ENCODE data around the gene DRC7.
"Not testable (repeated sequence)": the region's sequence is repeated elsewhere in the genome, so short reads cannot be mapped to it uniquely, and the experiment has no call there.

The DRC7 gene

GRCh38 chr16:57743458-57743857, 48.9 kb downstream of the DRC7 start:
- DNase-seq (ENCODE audit: low read depth) = no peak
- no peak for TF ChIP-seq CTCF (IDR thresholded peaks at IDR 0.05; ENCODE audit: low read length, missing control alignments)
- H3K4me3 ChIP-seq (replicated peaks; ENCODE audit: low read depth, low read length) = no peak overlapping the region

GRCh38 chr16:57743886-57744641, 49.5 kb downstream of the DRC7 start:
- DNase-seq (ENCODE audit: low read depth) = no peak
- no peak overlapping the region for H3K4me3 ChIP-seq (replicated peaks; ENCODE audit: low read depth, low read length)
- no peak for TF ChIP-seq CTCF (IDR thresholded peaks at IDR 0.05; ENCODE audit: low read length, missing control alignments)

GRCh38 chr16:57744642-57744903, 50.0 kb downstream of the DRC7 start:
- H3K4me3 ChIP-seq (replicated peaks; ENCODE audit: low read depth, low read length) = no peak overlapping the region
- no peak for DNase-seq (ENCODE audit: low read depth)
- TF ChIP-seq CTCF (IDR thresholded peaks at IDR 0.05; ENCODE audit: low read length, missing control alignments) = no peak

- no peak for DNase-seq (ENCODE audit: low read depth)
- TF ChIP-seq CTCF (IDR thresholded peaks at IDR 0.05; ENCODE audit: low read length, missing control alignments) = no peak
- H3K4me3 ChIP-seq (replicated peaks; ENCODE audit: low read depth, low read length) = no peak overlapping the region
Observed at GRCh38 chr16:57745768-57746167, 51.2 kb downstream of the DRC7 start.

GRCh38 chr16:57746316-57746715, 51.7 kb downstream of the DRC7 start:
- H3K4me3 ChIP-seq (replicated peaks; ENCODE audit: low read depth, low read length); DNase-seq (ENCODE audit: low read depth): not testable (repeated sequence)

GRCh38 chr16:57747091-57747490, 52.5 kb downstream of the DRC7 start:
- no peak for DNase-seq (ENCODE audit: low read depth)
- no peak overlapping the region for H3K4me3 ChIP-seq (replicated peaks; ENCODE audit: low read depth, low read length)
- no peak for TF ChIP-seq CTCF (IDR thresholded peaks at IDR 0.05; ENCODE audit: low read length, missing control alignments)

GRCh38 chr16:57747496-57747895, 52.9 kb downstream of the DRC7 start:
- H3K4me3 ChIP-seq (replicated peaks; ENCODE audit: low read depth, low read length) = no peak overlapping the region
- TF ChIP-seq CTCF (IDR thresholded peaks at IDR 0.05; ENCODE audit: low read length, missing control alignments) = no peak
- no peak for DNase-seq (ENCODE audit: low read depth)
